Lung (tissue), 12 donors: Measurements from ENCODE around the gene SLC22A23. TPM values are rescaled to one million over a fixed set of nuclear protein-coding genes. Genes with fewer than 3 reads are reported as not detected.

Experiments
- ATAC-seq: fragments of 200-7000 bp; cut with Tn5 transposase; one replicate; pipeline ENCODE4 v1.9.1; 2020; ENCODE audit warnings: moderate number of reproducible peaks; ENCODE audit not compliant: insufficient read depth, low FRiP score
- DNase-seq, 3 donors: peaks; one replicate each; pipeline ENCODE4 v3.0.0-alpha.2; 2013 to 2017
- H3K27ac ChIP-seq, 2 donors: one replicate each; pipeline ENCODE4 v1.5.1; 2013; ENCODE audit warnings: mild to moderate bottlenecking in 2 of 2, moderate library complexity in 2 of 2, control low read depth in 1 of 2, inconsistent platforms in 1 of 2, low read depth in 1 of 2, low read length in 1 of 2
- H3K27me3 ChIP-seq, 3 donors: one replicate each; pipeline ENCODE4 v1.5.1; 2013; ENCODE audit warnings: low read length in 2 of 3; ENCODE audit not compliant: control insufficient read depth in 3 of 3, insufficient read depth in 3 of 3
- H3K36me3 ChIP-seq, 4 donors: one replicate each; pipeline ENCODE4 v1.5.1; 2013; ENCODE audit warnings: low read length in 4 of 4, mild to moderate bottlenecking in 1 of 4, moderate library complexity in 1 of 4; ENCODE audit not compliant: control insufficient read depth in 4 of 4, insufficient read depth in 4 of 4
- H3K4me1 ChIP-seq, 5 donors: one replicate each; pipeline ENCODE4 v1.5.1; 2013; ENCODE audit warnings: low read length in 5 of 5, mild to moderate bottlenecking in 2 of 5, moderate library complexity in 1 of 5; ENCODE audit not compliant: control insufficient read depth in 5 of 5, insufficient read depth in 5 of 5
- H3K4me3 ChIP-seq: one replicate; pipeline ENCODE4 v1.5.1; 2013; ENCODE audit warnings: mild to moderate bottlenecking, control low read depth, moderate library complexity
- H3K9ac ChIP-seq, 2 donors: one replicate each; pipeline ENCODE4 v1.5.1; 2013; ENCODE audit warnings: low read length in 2 of 2, control low read depth in 1 of 2; ENCODE audit not compliant: insufficient read depth in 1 of 2
- H3K9me3 ChIP-seq, 4 donors: one replicate each; pipeline ENCODE4 v1.5.1; 2013; ENCODE audit warnings: low read length in 3 of 4, mild to moderate bottlenecking in 1 of 4, moderate library complexity in 1 of 4; ENCODE audit not compliant: control insufficient read depth in 4 of 4, insufficient read depth in 3 of 4
- WGBS, 2 donors: extraction: QIAGEN DNeasy Blood & Tissue Kit; methylation state at CpG; one replicate each; pipeline ENCODE4 v1.1.7; 2013; 5-methylcytosine and 5-hydroxymethylcytosine counted together
- polyA plus RNA-seq, 2 donors: library from polyadenylated mRNA; stranded (reverse); fragments of 200-250 nt; gene quantifications; one replicate each; pipeline ENCODE4 v1.2.1, GENCODE V29; 2013
- total RNA-seq, 2 donors: library from RNA; depleted of rRNA in 1 of 2; stranded (reverse); fragments of >200 nt in 1 of 2; gene quantifications; one replicate each; pipeline ENCODE4 v1.2.1, GENCODE V29; 2014 to 2021
- TF ChIP-seq, protein P1 (sequence below): IDR thresholded peaks from 2 replicates; pipeline ENCODE4 v1.5.1; 2012; ENCODE audit warnings: mild to moderate bottlenecking; ENCODE audit errors: control extremely low read depth, extremely low read depth
- donor health status: control.
- donor health status: control.
- donor health status: Bipolar disorder and iron deficiency.
- donor health status: healthy.
- donor health status: DM: yes; HTN: yes; CAD: no.

Gene SLC22A23
- total and polyA plus RNA-seq, 4 donors: 6.6 to 45.6 (median 24.1) TPM

DNA sequence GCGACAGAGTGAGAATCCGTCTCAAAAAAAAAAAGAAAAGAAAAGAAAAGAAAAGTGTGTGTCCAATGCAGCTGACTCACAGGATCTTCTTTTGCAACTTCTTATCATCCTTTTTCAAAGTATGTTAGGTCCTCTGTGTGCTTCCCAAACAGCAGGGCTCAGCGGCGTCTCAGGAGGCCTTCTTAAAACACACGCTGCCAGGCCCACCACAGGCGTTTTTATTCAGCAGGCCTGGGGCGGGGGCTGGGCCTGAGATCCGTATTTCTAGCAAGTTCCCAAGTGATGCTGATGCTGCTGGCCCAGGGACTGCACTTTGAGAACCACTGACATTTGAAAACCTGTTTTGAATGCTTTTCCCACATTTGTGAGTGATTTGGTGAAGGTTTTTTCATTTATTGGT lies 141.0 kb downstream of the SLC22A23 start:
- 85 to 91% methylated on average over 8 of the region's 8 CpGs for WGBS, 2 donors

DNA sequence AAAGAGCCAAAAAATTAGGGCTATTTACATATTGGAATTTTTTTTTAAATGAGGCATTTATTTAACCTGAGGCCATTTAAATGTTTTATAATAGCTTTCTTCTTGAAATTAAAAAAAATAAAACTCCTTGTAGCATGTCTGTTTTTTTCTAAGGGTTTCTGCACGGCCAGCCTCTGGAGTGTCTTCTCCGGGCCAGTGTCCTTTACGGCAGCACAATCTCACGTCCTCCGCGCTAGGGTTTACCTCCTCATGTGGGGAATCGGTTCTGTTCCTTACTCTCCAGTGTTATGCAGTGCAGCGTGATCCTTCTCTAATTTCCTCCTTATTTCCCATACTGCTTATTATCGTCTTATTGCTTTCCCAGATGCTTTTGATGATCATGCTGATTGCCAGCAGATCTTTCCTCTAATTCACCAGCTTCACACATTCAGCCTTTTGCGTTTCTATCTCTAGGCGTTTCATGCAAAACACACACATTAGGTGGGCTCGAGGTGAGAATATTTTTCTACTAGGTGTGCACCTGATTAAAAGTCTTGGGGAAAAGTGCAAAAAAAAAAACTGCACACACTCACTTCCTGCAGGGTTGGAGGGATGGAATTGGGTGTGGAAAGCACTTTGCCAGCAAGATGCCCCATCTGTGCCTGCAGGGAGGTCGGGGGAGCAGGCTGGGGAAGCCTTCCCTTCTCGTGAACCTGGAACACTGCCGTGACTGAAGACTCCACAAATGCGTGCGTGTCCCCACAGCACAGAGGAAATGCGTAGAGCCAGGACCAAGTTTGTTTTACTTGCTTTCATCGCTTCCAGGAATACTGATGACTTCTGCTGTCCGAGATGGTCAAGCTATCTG lies 142.0 kb downstream of the SLC22A23 start:
- Histone ChIP-seq H3K9ac (no peak overlapping the region), H3K4me1 (peaks cover 0 to 42% (median 23%) of the 10 kb centered on the region in 5 donors), H3K27me3 (no peaks in the 10 kb centered on the region), H3K36me3 (no peaks in the 10 kb centered on the region), H3K27ac (no peak overlapping the region), H3K4me3 (no peak overlapping the region), H3K9me3 (no peaks in the 10 kb centered on the region)
- no peak for ATAC-seq
- TF ChIP-seq, protein P1, sequence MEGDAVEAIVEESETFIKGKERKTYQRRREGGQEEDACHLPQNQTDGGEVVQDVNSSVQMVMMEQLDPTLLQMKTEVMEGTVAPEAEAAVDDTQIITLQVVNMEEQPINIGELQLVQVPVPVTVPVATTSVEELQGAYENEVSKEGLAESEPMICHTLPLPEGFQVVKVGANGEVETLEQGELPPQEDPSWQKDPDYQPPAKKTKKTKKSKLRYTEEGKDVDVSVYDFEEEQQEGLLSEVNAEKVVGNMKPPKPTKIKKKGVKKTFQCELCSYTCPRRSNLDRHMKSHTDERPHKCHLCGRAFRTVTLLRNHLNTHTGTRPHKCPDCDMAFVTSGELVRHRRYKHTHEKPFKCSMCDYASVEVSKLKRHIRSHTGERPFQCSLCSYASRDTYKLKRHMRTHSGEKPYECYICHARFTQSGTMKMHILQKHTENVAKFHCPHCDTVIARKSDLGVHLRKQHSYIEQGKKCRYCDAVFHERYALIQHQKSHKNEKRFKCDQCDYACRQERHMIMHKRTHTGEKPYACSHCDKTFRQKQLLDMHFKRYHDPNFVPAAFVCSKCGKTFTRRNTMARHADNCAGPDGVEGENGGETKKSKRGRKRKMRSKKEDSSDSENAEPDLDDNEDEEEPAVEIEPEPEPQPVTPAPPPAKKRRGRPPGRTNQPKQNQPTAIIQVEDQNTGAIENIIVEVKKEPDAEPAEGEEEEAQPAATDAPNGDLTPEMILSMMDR: no peak
- 95% methylated on average over 20 of the region's 20 CpGs for WGBS, 2 donors
- DNase-seq: no peak

More for the DNA sequence above, 141.0 kb downstream of the SLC22A23 start:
- no peak for DNase-seq
- Histone ChIP-seq H3K27me3 (no peaks in the 10 kb centered on the region), H3K4me1 (peaks cover 0 to 46% (median 23%) of the 10 kb centered on the region in 5 donors), H3K36me3 (no peaks in the 10 kb centered on the region), H3K9ac (no peak overlapping the region), H3K27ac (no peak overlapping the region), H3K4me3 (no peak overlapping the region), H3K9me3 (no peaks in the 10 kb centered on the region)
- TF ChIP-seq, protein P1: no peak
- no peak for ATAC-seq

DNA sequence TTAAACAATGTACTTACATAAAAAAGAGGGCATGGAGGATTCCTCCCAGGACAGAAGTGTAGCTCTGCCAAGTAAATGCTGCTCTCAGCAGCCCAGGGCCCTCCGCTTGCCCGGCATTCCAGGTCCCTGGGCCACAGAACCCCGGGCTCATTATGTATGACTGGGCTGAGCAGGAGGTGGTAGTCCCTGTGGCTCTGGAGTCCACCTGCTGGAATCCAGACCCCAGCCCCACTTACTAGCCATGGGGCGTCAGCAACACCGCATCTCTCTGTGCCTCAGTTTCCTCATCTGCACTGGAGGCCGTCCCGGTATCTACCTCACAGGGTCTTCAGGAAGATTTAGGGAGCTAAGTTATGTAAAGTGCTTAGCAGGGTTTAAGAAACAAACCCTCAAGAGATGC lies 142.7 kb downstream of the SLC22A23 start:
- 96% methylated on average over 7 of the region's 7 CpGs for WGBS, 2 donors
- ATAC-seq (no peak), DNase-seq (no peak)
- H3K4me3 ChIP-seq: no peak overlapping the region
- TF ChIP-seq, protein P1: no peak
- H3K9ac ChIP-seq: no peak overlapping the region
- H3K36me3 ChIP-seq: no peaks in the 10 kb centered on the region
- H3K27ac ChIP-seq: no peak overlapping the region
- peaks cover 0 to 41% (median 20%) of the 10 kb centered on the region in 5 donors for H3K4me1 ChIP-seq
- no peaks in the 10 kb centered on the region for H3K9me3 ChIP-seq
- H3K27me3 ChIP-seq: no peaks in the 10 kb centered on the region
